Stomach (tissue), 9 donors: ENCODE results near the gene ALDOC. TPM values are rescaled to one million over a fixed set of nuclear protein-coding genes. Genes with fewer than 3 reads are reported as not detected.

Experiments used
- DNase-seq, 2 donors: peaks; one replicate each; pipeline versions ENCODE4 v3.0.0 to v3.0.0-alpha.2; 2013 to 2019
- H3K27ac ChIP-seq, 5 donors: fragments of 200-600 bp in 4 of 5; sonication (generic) in 4 of 5; one replicate each; pipeline ENCODE4 v1.5.1; 2013 to 2019; ENCODE audit warnings: mild to moderate bottlenecking in 1 of 5, moderate library complexity in 1 of 5
- H3K27me3 ChIP-seq, 3 donors: fragments of 200-600 bp; sonication (generic); one replicate each; pipeline ENCODE4 v1.5.1; 2017 to 2019; ENCODE audit warnings: mixed run types in 1 of 3
- H3K36me3 ChIP-seq, 4 donors: fragments of 200-600 bp; sonication (generic); 1 replicate in 3 of 4; 2 replicates in 1 of 4; pipeline ENCODE4 v1.5.1; 2016 to 2019
- H3K4me1 ChIP-seq, 4 donors: fragments of 200-600 bp; sonication (generic); one replicate each; pipeline ENCODE4 v1.5.1; 2016 to 2019
- H3K4me3 ChIP-seq, 4 donors: fragments of 200-600 bp; sonication (generic) in 3 of 4; one replicate each; pipeline ENCODE4 v1.5.1; 2016 to 2019; ENCODE audit warnings: mild to moderate bottlenecking in 1 of 4
- H3K9me3 ChIP-seq, 4 donors: fragments of 200-600 bp; sonication (generic); one replicate each; pipeline ENCODE4 v1.5.1; 2016 to 2019
- CTCF ChIP-seq, 7 experiments: fragments of 450-650 bp in 4 of 7; fragments of 200-600 bp in 3 of 7; sonication (generic) in 3 of 7; IDR thresholded peaks; one replicate each; pipeline ENCODE4 v1.5.1; 2016 to 2019; ENCODE audit warnings: antibody characterized with exemption in 7 of 7, control low read depth in 2 of 7, mild to moderate bottlenecking in 1 of 7
- EP300 ChIP-seq: sonication (generic); formaldehyde crosslinking; IDR thresholded peaks from one replicate; pipeline ENCODE4 v1.6.1; 2017; ENCODE audit warnings: antibody characterized with exemption
- POLR2A ChIP-seq, 4 donors: fragments of 450-650 bp; IDR thresholded peaks; one replicate each; pipeline ENCODE4 v1.6.1; 2016; ENCODE audit warnings: antibody characterized with exemption in 4 of 4, control low read depth in 2 of 4, mild to moderate bottlenecking in 1 of 4, moderate library complexity in 1 of 4
- POLR2AphosphoS5 ChIP-seq, 3 donors: sonication (generic); formaldehyde crosslinking; IDR thresholded peaks; one replicate each; pipeline ENCODE4 v1.6.1; 2016; ENCODE audit warnings: antibody characterized with exemption in 3 of 3
- WGBS, 5 donors: extraction: QIAGEN DNeasy Blood & Tissue Kit in 3 of 5; methylation state at CpG; one replicate each; pipeline versions ENCODE4 v1.1.5 to v1.1.7; 2013 to 2018; 5-methylcytosine and 5-hydroxymethylcytosine counted together
- intact Hi-C: fragments of 100-400 bp; cut with DNase I; formaldehyde crosslinking; loops from one replicate; pipeline ENCODE4 v1.15.1; 2023; ENCODE audit warnings: low total_unique reads
- polyA plus RNA-seq, 3 donors: library from polyadenylated mRNA; stranded (reverse); fragments of 200-250 nt; gene quantifications; one replicate each; pipeline ENCODE4 v1.2.3, GENCODE V29; 2013
- total RNA-seq, 5 donors: library from RNA; depleted of rRNA; stranded (reverse); fragments of >200 nt; gene quantifications; one replicate each; pipeline versions ENCODE4 v1.1.0 to v1.2.3, GENCODE V29; 2014 to 2016
- donor health status: healthy with polysubstance abuse.
- donor health status: Bipolar disorder and iron deficiency.
- donor health status: healthy.

ALDOC gene
- total and polyA plus RNA-seq, 8 donors: 0.89 to 54.8 (median 11.0) TPM

GRCh38 chr17:28620010-28620409 lies 43.3 kb upstream of the ALDOC start:
- no peak for DNase-seq
- Histone ChIP-seq H3K36me3 (peaks cover 91 to 100% (median 100%) of the 10 kb centered on the region in 4 donors), H3K4me3 (no peak overlapping the region), H3K27me3 (no peaks in the 10 kb centered on the region), H3K27ac (no peak overlapping the region), H3K4me1 (no peaks in the 10 kb centered on the region), H3K9me3 (no peaks in the 10 kb centered on the region)
- WGBS, 5 donors: 79 to 86% (median 82%) methylated on average over 2 of the region's 2 CpGs
- TF ChIP-seq POLR2AphosphoS5 (IDR thresholded peaks at IDR 0.05) (no peak), CTCF (IDR thresholded peaks at IDR 0.05) (no peak), EP300 (no peak), POLR2A (IDR thresholded peaks at IDR 0.05) (no peak)
- intact Hi-C loops: no loop called here

- TF ChIP-seq CTCF (IDR thresholded peaks at IDR 0.05) (no peak), POLR2A (IDR thresholded peaks at IDR 0.05) (no peak), EP300 (no peak), POLR2AphosphoS5 (IDR thresholded peaks at IDR 0.05) (no peak)
- intact Hi-C loops: no loop called here
Measured at GRCh38 chr17:28618464-28618863, 41.8 kb upstream of the ALDOC start.

GRCh38 chr17:28616281-28616680 lies 39.6 kb upstream of the ALDOC start:
- peaks cover 71 to 97% (median 88%) of the 10 kb centered on the region in 4 donors for H3K36me3 ChIP-seq
- no peak overlapping the region for H3K27ac ChIP-seq
- intact Hi-C loops: no loop called here
- 77 to 85% (median 81%) methylated on average over 7 of the region's 7 CpGs for WGBS, 5 donors
- H3K27me3 ChIP-seq: no peaks in the 10 kb centered on the region
- no peak overlapping the region for H3K4me3 ChIP-seq
- peaks cover 0 to 14% (median 4%) of the 10 kb centered on the region in 4 donors for H3K4me1 ChIP-seq
- TF ChIP-seq POLR2AphosphoS5 (IDR thresholded peaks at IDR 0.05) (no peak), EP300 (no peak), CTCF (IDR thresholded peaks at IDR 0.05) (no peak), POLR2A (IDR thresholded peaks at IDR 0.05) (no peak)
- no peaks in the 10 kb centered on the region for H3K9me3 ChIP-seq
- DNase-seq: no peak

More at GRCh38 chr17:28618464-28618863, 41.8 kb upstream of the ALDOC start:
- Histone ChIP-seq H3K4me1 (peaks cover 0 to 6% (median under 1%) of the 10 kb centered on the region in 4 donors), H3K36me3 (peaks cover 91 to 100% (median 100%) of the 10 kb centered on the region in 4 donors), H3K9me3 (no peaks in the 10 kb centered on the region), H3K4me3 (no peak overlapping the region), H3K27ac (no peak overlapping the region), H3K27me3 (no peaks in the 10 kb centered on the region)
- no peak for DNase-seq
- 91 to 100% (median 95%) methylated on average over 3 of the region's 3 CpGs for WGBS, 5 donors

GRCh38 chr17:28615260-28615940 lies 38.7 kb upstream of the ALDOC start:
- TF ChIP-seq CTCF (IDR thresholded peaks at IDR 0.05) (no peak), EP300 (no peak), POLR2A (IDR thresholded peaks at IDR 0.05) (no peak), POLR2AphosphoS5 (IDR thresholded peaks at IDR 0.05) (no peak)
- peaks cover 62 to 88% (median 88%) of the 10 kb centered on the region in 4 donors for H3K36me3 ChIP-seq

More at GRCh38 chr17:28615260-28615940, 38.7 kb upstream of the ALDOC start:
- H3K27me3 ChIP-seq: no peaks in the 10 kb centered on the region
- no peak for DNase-seq
- H3K4me3 ChIP-seq: no peak overlapping the region
- no peaks in the 10 kb centered on the region for H3K9me3 ChIP-seq
- H3K4me1 ChIP-seq: peaks cover 0 to 14% (median 4%) of the 10 kb centered on the region in 4 donors
- WGBS, 5 donors: 87 to 92% (median 91%) methylated on average over 4 of the region's 4 CpGs
- H3K27ac ChIP-seq: no peak overlapping the region
- intact Hi-C loops: no loop called here
